ENCODE results near the gene ZBTB14.

DNA sequence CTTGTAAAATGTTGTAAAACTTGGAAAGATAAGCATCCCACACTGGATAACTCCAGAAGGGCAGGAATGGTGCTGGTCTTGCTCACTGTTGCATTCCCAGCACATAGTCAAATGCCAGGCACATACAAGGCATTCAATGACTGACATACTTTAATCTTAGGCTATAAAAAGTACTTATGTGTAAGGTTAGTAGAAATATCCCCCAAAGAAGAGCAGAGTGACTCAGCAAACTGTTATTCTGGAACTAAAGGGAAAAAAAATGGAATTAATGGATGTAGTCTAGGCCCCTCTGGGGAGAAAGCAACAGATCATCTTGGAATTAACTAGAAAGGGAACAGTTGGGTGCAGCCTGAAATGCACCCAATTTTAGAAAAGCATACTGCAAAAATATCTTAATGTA is 9.0 kb downstream of the ZBTB14 start:
- TF ChIP-seq POLR2AphosphoS5 (IDR thresholded peaks at IDR 0.05; ENCODE audit: insufficient read depth in 1 of 2, low read depth in 1 of 2), result no peak
- TF ChIP-seq, protein P1, sequence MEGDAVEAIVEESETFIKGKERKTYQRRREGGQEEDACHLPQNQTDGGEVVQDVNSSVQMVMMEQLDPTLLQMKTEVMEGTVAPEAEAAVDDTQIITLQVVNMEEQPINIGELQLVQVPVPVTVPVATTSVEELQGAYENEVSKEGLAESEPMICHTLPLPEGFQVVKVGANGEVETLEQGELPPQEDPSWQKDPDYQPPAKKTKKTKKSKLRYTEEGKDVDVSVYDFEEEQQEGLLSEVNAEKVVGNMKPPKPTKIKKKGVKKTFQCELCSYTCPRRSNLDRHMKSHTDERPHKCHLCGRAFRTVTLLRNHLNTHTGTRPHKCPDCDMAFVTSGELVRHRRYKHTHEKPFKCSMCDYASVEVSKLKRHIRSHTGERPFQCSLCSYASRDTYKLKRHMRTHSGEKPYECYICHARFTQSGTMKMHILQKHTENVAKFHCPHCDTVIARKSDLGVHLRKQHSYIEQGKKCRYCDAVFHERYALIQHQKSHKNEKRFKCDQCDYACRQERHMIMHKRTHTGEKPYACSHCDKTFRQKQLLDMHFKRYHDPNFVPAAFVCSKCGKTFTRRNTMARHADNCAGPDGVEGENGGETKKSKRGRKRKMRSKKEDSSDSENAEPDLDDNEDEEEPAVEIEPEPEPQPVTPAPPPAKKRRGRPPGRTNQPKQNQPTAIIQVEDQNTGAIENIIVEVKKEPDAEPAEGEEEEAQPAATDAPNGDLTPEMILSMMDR (IDR thresholded peaks at IDR 0.05), result no peak
